Parathyroid adenoma (tissue), 2 donors: Measurements from ENCODE around the gene GALNT5.

Experiments
- H2AFZ ChIP-seq: fragments of 300-600 bp; sonication (generic); one replicate; pipeline ENCODE4 v1.7.0; 2017; ENCODE audit warnings: antibody characterized with exemption, mild to moderate bottlenecking
- H3K27ac ChIP-seq: fragments of 300-600 bp; sonication (generic); one replicate; pipeline ENCODE4 v1.7.0; 2017
- H3K27me3 ChIP-seq: fragments of 300-600 bp; sonication (generic); one replicate; pipeline ENCODE4 v1.7.0; 2017; ENCODE audit warnings: low read length; ENCODE audit not compliant: control insufficient read depth, insufficient read depth
- H3K36me3 ChIP-seq: fragments of 300-600 bp; sonication (generic); one replicate; pipeline ENCODE4 v1.7.0; 2017; ENCODE audit warnings: low read length; ENCODE audit not compliant: control insufficient read depth, insufficient read depth
- H3K4me1 ChIP-seq: fragments of 300-600 bp; sonication (generic); one replicate; pipeline ENCODE4 v1.7.0; 2017; ENCODE audit warnings: control low read depth
- H3K4me2 ChIP-seq: fragments of 300-600 bp; sonication (generic); one replicate; pipeline ENCODE4 v1.7.0; 2017; ENCODE audit warnings: low read length
- H3K4me3 ChIP-seq: fragments of 300-600 bp; sonication (generic); one replicate; pipeline ENCODE4 v1.7.0; 2017; ENCODE audit warnings: low read depth, low read length
- H3K79me2 ChIP-seq: fragments of 300-600 bp; sonication (generic); one replicate; pipeline ENCODE4 v1.7.0; 2017; ENCODE audit warnings: control low read depth
- H3K9ac ChIP-seq: fragments of 300-600 bp; sonication (generic); one replicate; pipeline ENCODE4 v1.7.0; 2017; ENCODE audit warnings: mild to moderate bottlenecking
- H3K9me3 ChIP-seq: fragments of 300-600 bp; sonication (generic); one replicate; pipeline ENCODE4 v1.7.0; 2017; ENCODE audit warnings: low read length; ENCODE audit not compliant: control insufficient read depth
- CTCF ChIP-seq: fragments of 300-600 bp; sonication (generic); IDR thresholded peaks from one replicate; pipeline ENCODE4 v1.7.0; 2017; ENCODE audit warnings: antibody characterized with exemption, mild to moderate bottlenecking
- donor health status: primary hyperparathyroidism.

GALNT5 gene

GRCh38 chr2:157259386-157259785 is 1.9 kb downstream of the GALNT5 start:
- Histone ChIP-seq H3K27ac (no peak overlapping the region), H3K27me3 (no peaks in the 10 kb centered on the region)

GRCh38 chr2:157259960-157260359 is 2.5 kb downstream of the GALNT5 start:
- H2AFZ ChIP-seq, result peak overlapping the region; percentile 65
- H3K27ac ChIP-seq, result no peak overlapping the region
- no peaks in the 10 kb centered on the region for H3K9me3 ChIP-seq
- H3K4me2 ChIP-seq, result no peak overlapping the region
- H3K4me1 ChIP-seq, result peaks cover 8% of the 10 kb centered on the region
- H3K36me3 ChIP-seq, result no peaks in the 10 kb centered on the region
- H3K9ac ChIP-seq, result no peak overlapping the region
- H3K27me3 ChIP-seq, result no peaks in the 10 kb centered on the region
- H3K79me2 ChIP-seq, result no peaks in the 10 kb centered on the region
- H3K4me3 ChIP-seq, result no peak overlapping the region
- TF ChIP-seq CTCF, result no peak

More at GRCh38 chr2:157259386-157259785, 1.9 kb downstream of the GALNT5 start:
- Histone ChIP-seq H2AFZ (no peak overlapping the region), H3K79me2 (no peaks in the 10 kb centered on the region), H3K9ac (no peak overlapping the region), H3K9me3 (no peaks in the 10 kb centered on the region), H3K4me2 (no peak overlapping the region), H3K4me3 (no peak overlapping the region), H3K4me1 (peaks cover 8% of the 10 kb centered on the region), H3K36me3 (no peaks in the 10 kb centered on the region)
- TF ChIP-seq CTCF, result no peak

- Histone ChIP-seq H2AFZ (peak overlapping the region; percentile 65), H3K4me3 (no peak overlapping the region)
Observed at GRCh38 chr2:157260533-157261198, 3.2 kb downstream of the GALNT5 start.

GRCh38 chr2:157261199-157261782 is 3.8 kb downstream of the GALNT5 start:
- no peaks in the 10 kb centered on the region for H3K36me3 ChIP-seq
- H3K79me2 ChIP-seq, result no peaks in the 10 kb centered on the region
- H3K4me1 ChIP-seq, result peaks cover 8% of the 10 kb centered on the region
- H3K27me3 ChIP-seq, result no peaks in the 10 kb centered on the region
- H3K4me2 ChIP-seq, result peak overlapping the region; percentile 49
- no peak overlapping the region for H3K9ac ChIP-seq
- H3K9me3 ChIP-seq, result no peaks in the 10 kb centered on the region
- no peak overlapping the region for H3K4me3 ChIP-seq
- no peak for TF ChIP-seq CTCF
- no peak overlapping the region for H3K27ac ChIP-seq
- peak overlapping the region; percentile 65 for H2AFZ ChIP-seq

More at GRCh38 chr2:157260533-157261198, 3.2 kb downstream of the GALNT5 start:
- H3K36me3 ChIP-seq, result no peaks in the 10 kb centered on the region
- H3K79me2 ChIP-seq, result no peaks in the 10 kb centered on the region
- H3K4me2 ChIP-seq, result peak overlapping the region; percentile 49
- no peaks in the 10 kb centered on the region for H3K27me3 ChIP-seq
- H3K9me3 ChIP-seq, result no peaks in the 10 kb centered on the region
- no peak for TF ChIP-seq CTCF
- no peak overlapping the region for H3K9ac ChIP-seq
- H3K4me1 ChIP-seq, result peaks cover 8% of the 10 kb centered on the region
- no peak overlapping the region for H3K27ac ChIP-seq

GRCh38 chr2:157262248-157262647 is 4.7 kb downstream of the GALNT5 start:
- Histone ChIP-seq H3K9ac (no peak overlapping the region), H3K36me3 (no peaks in the 10 kb centered on the region)

More at GRCh38 chr2:157262248-157262647, 4.7 kb downstream of the GALNT5 start:
- H3K4me1 ChIP-seq, result peaks cover 4% of the 10 kb centered on the region
- no peak overlapping the region for H3K4me3 ChIP-seq
- no peaks in the 10 kb centered on the region for H3K9me3 ChIP-seq
- no peak overlapping the region for H3K4me2 ChIP-seq
- H3K27me3 ChIP-seq, result no peaks in the 10 kb centered on the region
- H3K79me2 ChIP-seq, result no peaks in the 10 kb centered on the region
- TF ChIP-seq CTCF, result no peak
- H3K27ac ChIP-seq, result no peak overlapping the region
- no peak overlapping the region for H2AFZ ChIP-seq
